ENCODE measurements around the gene ADGRV1.
"Not testable (repeated sequence)": the region's sequence is repeated elsewhere in the genome, so short reads cannot be mapped to it uniquely, and the experiment has no call there.

The ADGRV1 gene

GRCh38 chr5:90645024-90645610 is 86.5 kb downstream of the ADGRV1 start:
- DNase-seq (ENCODE audit: low read depth in 3 of 3): no peak

- no peak for DNase-seq (ENCODE audit: low read depth in 3 of 3)
Measured at GRCh38 chr5:90650767-90651166, 92.2 kb downstream of the ADGRV1 start.

- no peak for DNase-seq (ENCODE audit: low read depth in 3 of 3)
Measured at GRCh38 chr5:90654215-90654614, 95.6 kb downstream of the ADGRV1 start.

GRCh38 chr5:90655423-90655822 is 96.8 kb downstream of the ADGRV1 start:
- DNase-seq (ENCODE audit: low read depth in 3 of 3): no peak

GRCh38 chr5:90657030-90657429 is 98.4 kb downstream of the ADGRV1 start:
- no peak for DNase-seq (ENCODE audit: low read depth in 3 of 3)

GRCh38 chr5:90657788-90658187 is 99.2 kb downstream of the ADGRV1 start:
- no peak for DNase-seq (ENCODE audit: low read depth in 3 of 3)

- no peak for DNase-seq (ENCODE audit: low read depth in 3 of 3)
Measured at GRCh38 chr5:90658620-90659019, 100.0 kb downstream of the ADGRV1 start.

GRCh38 chr5:90668079-90668565 is 109.5 kb downstream of the ADGRV1 start:
- DNase-seq (ENCODE audit: low read depth in 3 of 3): not testable (repeated sequence)

- DNase-seq (ENCODE audit: low read depth in 3 of 3): no peak
Measured at GRCh38 chr5:90675222-90675621, 116.6 kb downstream of the ADGRV1 start.

GRCh38 chr5:90680921-90681563 is 122.4 kb downstream of the ADGRV1 start:
- DNase-seq (ENCODE audit: low read depth in 3 of 3): no peak

- DNase-seq (ENCODE audit: low read depth in 3 of 3): no peak
Measured at GRCh38 chr5:90682278-90682677, 123.7 kb downstream of the ADGRV1 start.

GRCh38 chr5:90685425-90686022 is 126.9 kb downstream of the ADGRV1 start:
- no peak for DNase-seq (ENCODE audit: low read depth in 3 of 3)

- DNase-seq (ENCODE audit: low read depth in 3 of 3): not testable (repeated sequence)
Measured at GRCh38 chr5:90686363-90686762, 127.8 kb downstream of the ADGRV1 start.

GRCh38 chr5:90687458-90687857 is 128.9 kb downstream of the ADGRV1 start:
- not testable (repeated sequence) for DNase-seq (ENCODE audit: low read depth in 3 of 3)

- no peak for DNase-seq (ENCODE audit: low read depth in 3 of 3)
Measured at GRCh38 chr5:90689064-90689463, 130.5 kb downstream of the ADGRV1 start.

- no peak for DNase-seq (ENCODE audit: low read depth in 3 of 3)
Measured at GRCh38 chr5:90690307-90690706, 131.7 kb downstream of the ADGRV1 start.

GRCh38 chr5:90691533-90691932 is 132.9 kb downstream of the ADGRV1 start:
- no peak for DNase-seq (ENCODE audit: low read depth in 3 of 3)

GRCh38 chr5:90696153-90696552 is 137.6 kb downstream of the ADGRV1 start:
- DNase-seq (ENCODE audit: low read depth in 3 of 3): no peak

GRCh38 chr5:90700299-90700698 is 141.7 kb downstream of the ADGRV1 start:
- DNase-seq (ENCODE audit: low read depth in 3 of 3): no peak

GRCh38 chr5:90703932-90704331 is 145.3 kb downstream of the ADGRV1 start:
- DNase-seq (ENCODE audit: low read depth in 3 of 3): no peak

GRCh38 chr5:90707698-90708097 is 149.1 kb downstream of the ADGRV1 start:
- DNase-seq (ENCODE audit: low read depth in 3 of 3): no peak

GRCh38 chr5:90709323-90710155 is 150.9 kb downstream of the ADGRV1 start:
- DNase-seq (ENCODE audit: low read depth in 3 of 3): no peak
